Measurements from ENCODE around the gene ZBTB48.

ZBTB48 gene

GRCh38 chr1:6614019-6614928 is 34.5 kb downstream of the ZBTB48 start:
- DNase-seq = peak in 1 of 2 experiments; percentile 39

GRCh38 chr1:6614929-6615785 is 35.4 kb downstream of the ZBTB48 start:
- no peak for DNase-seq

GRCh38 chr1:6619045-6619444 is 39.3 kb downstream of the ZBTB48 start:
- DNase-seq = no peak

GRCh38 chr1:6621429-6622391 is 41.9 kb downstream of the ZBTB48 start:
- DNase-seq = no peak

- no peak for DNase-seq
Measured at GRCh38 chr1:6622396-6623152, 42.8 kb downstream of the ZBTB48 start.

GRCh38 chr1:6623269-6623965 is 43.6 kb downstream of the ZBTB48 start:
- DNase-seq = no peak

GRCh38 chr1:6624710-6625583 is 45.2 kb downstream of the ZBTB48 start, which contains the start of gene THAP3:
TSS of gene THAP3 (plus strand) at chr1:6624868. CDS start at chr1:6625219, 351 bp downstream.
- peak; percentile 53 to 88 for DNase-seq

- DNase-seq = no peak
Measured at GRCh38 chr1:6625584-6626149, 45.9 kb downstream of the ZBTB48 start.

GRCh38 chr1:6627031-6627430 is 47.2 kb downstream of the ZBTB48 start:
- no peak for DNase-seq

GRCh38 chr1:6627841-6628545 is 48.2 kb downstream of the ZBTB48 start:
- DNase-seq = no peak

- no peak for DNase-seq
Measured at GRCh38 chr1:6628971-6629479, 49.2 kb downstream of the ZBTB48 start.

- DNase-seq = no peak
Measured at GRCh38 chr1:6630027-6630426, 50.2 kb downstream of the ZBTB48 start.

- DNase-seq = no peak
Measured at GRCh38 chr1:6631058-6631457, 51.3 kb downstream of the ZBTB48 start.

- DNase-seq = no peak
Measured at GRCh38 chr1:6632588-6633514, 53.1 kb downstream of the ZBTB48 start.

- DNase-seq = no peak
Measured at GRCh38 chr1:6634371-6635052, 54.7 kb downstream of the ZBTB48 start.

GRCh38 chr1:6635161-6635909 is 55.5 kb downstream of the ZBTB48 start:
- no peak for DNase-seq
